GM23248 (cell line): Measurements from ENCODE around the gene RPL37A.

Source experiments
- EZH2 ChIP-seq: fragments of 200-600 bp; sonication (generic); IDR thresholded peaks from 2 replicates; pipeline ENCODE4 v1.6.1; 2018; ENCODE audit warnings: antibody characterized with exemption, mild to moderate bottlenecking; ENCODE audit not compliant: insufficient read depth, poor library complexity, severe bottlenecking
- EZH2phosphoT487 ChIP-seq: fragments of 200-600 bp; sonication (generic); IDR thresholded peaks from 2 replicates; pipeline ENCODE4 v1.6.1; 2018; ENCODE audit warnings: antibody characterized with exemption, moderate library complexity, mild to moderate bottlenecking, low read depth; ENCODE audit not compliant: insufficient read depth

DNA sequence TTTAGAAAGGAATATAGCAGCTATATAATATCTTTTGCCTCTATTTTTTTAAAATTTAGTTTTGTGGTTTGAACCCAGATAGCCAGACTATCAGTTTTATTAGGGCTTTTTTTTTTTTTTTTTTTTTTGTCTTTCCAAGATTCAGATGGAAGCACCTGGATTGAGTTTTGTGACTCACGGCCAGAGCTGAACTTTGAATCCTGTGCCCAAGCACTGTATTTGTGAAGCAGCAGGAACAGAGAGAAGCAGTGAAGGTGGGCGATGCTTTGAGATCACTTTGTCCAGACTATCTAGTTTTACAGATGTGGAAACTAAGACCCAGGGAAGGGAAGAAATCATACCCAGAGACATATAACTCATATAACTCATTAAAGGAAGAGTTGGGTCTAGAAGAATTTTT lies 33.9 kb downstream of the RPL37A start:
- TF ChIP-seq EZH2 (no peak), EZH2phosphoT487 (no peak)
